Glomerular visceral epithelial cell (primary cell): ENCODE results near the gene SUSD4.

ENCODE experiments used
- DNase-seq: peaks from one replicate; pipeline ENCODE4 v3.0.0-alpha.2; 2016; ENCODE audit errors: extremely low spot score

Gene SUSD4

GRCh38 chr1:223230161-223230881 lies 133.7 kb downstream of the SUSD4 start:
- peak; percentile 84 for DNase-seq

GRCh38 chr1:223229756-223230155 lies 134.2 kb downstream of the SUSD4 start:
- DNase-seq: no peak

- no peak for DNase-seq
Measured at GRCh38 chr1:223228931-223229528, 134.9 kb downstream of the SUSD4 start.

- DNase-seq: no peak
Measured at GRCh38 chr1:223228201-223228600, 135.8 kb downstream of the SUSD4 start.

GRCh38 chr1:223227486-223228196 lies 136.3 kb downstream of the SUSD4 start:
- DNase-seq: no peak

GRCh38 chr1:223227031-223227430 lies 136.9 kb downstream of the SUSD4 start:
- no peak for DNase-seq

GRCh38 chr1:223226271-223226670 lies 137.7 kb downstream of the SUSD4 start:
- DNase-seq: no peak

- DNase-seq: no peak
Measured at GRCh38 chr1:223225481-223225880, 138.5 kb downstream of the SUSD4 start.

GRCh38 chr1:223225061-223225460 lies 138.9 kb downstream of the SUSD4 start:
- DNase-seq: no peak

- no peak for DNase-seq
Measured at GRCh38 chr1:223224465-223224864, 139.5 kb downstream of the SUSD4 start.

- no peak for DNase-seq
Measured at GRCh38 chr1:223223091-223223995, 140.6 kb downstream of the SUSD4 start.

GRCh38 chr1:223222377-223222776 lies 141.6 kb downstream of the SUSD4 start:
- DNase-seq: no peak

GRCh38 chr1:223221686-223222085 lies 142.3 kb downstream of the SUSD4 start:
- DNase-seq: no peak

- DNase-seq: no peak
Measured at GRCh38 chr1:223219846-223220610, 143.9 kb downstream of the SUSD4 start.

- no peak for DNase-seq
Measured at GRCh38 chr1:223219318-223219635, 144.7 kb downstream of the SUSD4 start.

GRCh38 chr1:223217781-223218180 lies 146.2 kb downstream of the SUSD4 start:
- DNase-seq: no peak

- DNase-seq: no peak
Measured at GRCh38 chr1:223216531-223217205, 147.3 kb downstream of the SUSD4 start.

- no peak for DNase-seq
Measured at GRCh38 chr1:223216074-223216473, 147.9 kb downstream of the SUSD4 start.

GRCh38 chr1:223215026-223215425 lies 148.9 kb downstream of the SUSD4 start:
- DNase-seq: no peak

- DNase-seq: no peak
Measured at GRCh38 chr1:223214261-223214807, 149.6 kb downstream of the SUSD4 start.
